RWPE1 (cell line): ENCODE measurements around the gene ZMYND8.

Source experiments
- CTCF ChIA-PET: fragments of 350-600 bp; sonication (Branson Sonifier 250); formaldehyde crosslinking; extraction: SDS; loops from one replicate; lab custom pipeline; 2021; lab: Yijun Ruan, JAX
- POLR2A ChIA-PET: fragments of 400-600 bp; formaldehyde crosslinking; extraction: SDS; loops from one replicate; lab custom pipeline; 2020; ENCODE audit warnings: antibody characterized with exemption; ENCODE audit not compliant: low non-redundant PET; lab: Yijun Ruan, JAX
- DNase-seq: peaks from one replicate; pipeline ENCODE4 v3.0.0; 2012; ENCODE audit warnings: low spot score
- H3K27ac ChIP-seq: fragments of 450-650 bp; 2 replicates; pipeline ENCODE4 v1.5.1; 2017
- CTCF ChIP-seq: fragments of 450-650 bp; conservative IDR thresholded peaks from 2 replicates; pipeline ENCODE4 v1.5.1; 2017; ENCODE audit warnings: low read depth, mild to moderate bottlenecking

The ZMYND8 gene

GRCh38 chr20:47215653-47216397, 140.7 kb downstream of the ZMYND8 start:
- H3K27ac ChIP-seq: 0 out of 2 replicates have a peak overlapping the region, but pooled peaks have one; percentile 9
- POLR2A ChIA-PET: no interaction called here
- no peak for TF ChIP-seq CTCF
- no peak for DNase-seq
- CTCF ChIA-PET: interaction anchor here (0.7 kb wide), 1 partner anchor 286 kb away, joined by 3 read pairs; the partner anchor contains the start of gene NCOA3

- TF ChIP-seq CTCF: no peak
- DNase-seq: no peak
- POLR2A ChIA-PET: no interaction called here
- peak overlapping the region; percentile 11; the same call in 1 of the 2 replicates for H3K27ac ChIP-seq
- CTCF ChIA-PET: interaction anchor here (0.6 to 2.2 kb wide), 4 partner anchors 9 to 460 kb away, joined by 3 to 11 read pairs (median 4); no protein-coding TSS in a partner anchor
Observed at GRCh38 chr20:47213966-47214365, 142.5 kb downstream of the ZMYND8 start.

DNA sequence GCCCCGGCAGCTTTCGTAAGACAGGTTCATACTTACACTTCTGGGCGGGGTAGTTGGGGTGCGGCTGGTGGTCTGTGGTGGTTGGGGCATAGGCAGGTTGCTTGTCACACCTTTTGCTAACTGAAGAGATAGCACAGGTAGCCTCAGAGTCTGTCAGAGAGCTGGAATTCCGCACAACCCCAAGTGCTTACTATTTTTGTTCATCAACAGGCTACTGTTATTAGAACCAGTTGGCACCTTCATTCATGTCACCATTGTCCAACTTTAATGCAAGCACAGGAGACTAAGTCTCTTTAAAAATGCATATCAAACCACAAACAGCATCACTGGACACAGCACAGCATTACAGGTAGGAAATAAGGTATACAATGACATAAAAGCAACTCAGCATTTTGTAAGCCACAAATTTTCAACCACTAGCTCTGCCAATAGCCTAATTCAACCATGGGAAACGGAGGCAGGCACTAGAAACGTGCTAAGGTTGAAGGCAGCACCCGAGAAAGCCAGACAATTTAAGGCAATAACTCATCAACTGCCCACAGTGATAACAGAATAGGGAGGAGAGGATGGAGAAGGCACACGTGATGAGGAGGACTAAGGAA, 143.8 kb downstream of the ZMYND8 start:
- ChIA-PET POLR2A (no interaction called here), CTCF (interaction anchor here (0.5 to 2.2 kb wide), 3 partner anchors 30 to 460 kb away, joined by 3 to 11 read pairs (median 3); no protein-coding TSS in a partner anchor)
- no peak for TF ChIP-seq CTCF
- peak overlapping the region; percentile 14 for H3K27ac ChIP-seq
- no peak for DNase-seq

DNA sequence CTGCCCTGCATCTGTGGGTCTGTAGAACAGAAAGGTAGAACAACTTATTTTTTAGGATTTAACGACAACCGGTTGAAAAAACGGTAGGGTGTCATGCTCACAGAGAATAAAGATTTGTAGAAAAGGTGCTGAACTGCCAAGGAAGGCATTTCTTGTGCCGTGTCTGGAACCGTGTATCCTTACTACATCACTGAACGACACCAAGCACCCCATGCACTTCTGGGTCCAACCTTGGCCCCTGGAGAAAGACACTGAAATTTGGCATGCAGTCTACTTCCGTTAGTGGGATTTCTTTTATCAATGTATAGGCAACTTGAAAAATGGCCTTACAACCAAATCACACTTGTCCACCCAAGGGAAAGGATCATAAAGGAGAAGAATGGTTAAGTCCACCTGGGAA, 145.5 kb downstream of the ZMYND8 start:
- ChIA-PET CTCF (interaction anchor here (1.2 kb wide), 1 partner anchor 173 kb away, joined by 4 read pairs; no protein-coding TSS in a partner anchor), POLR2A (no interaction called here)
- no peak for DNase-seq
- H3K27ac ChIP-seq: peak overlapping the region; percentile 12; the same call in 1 of the 2 replicates
- no peak for TF ChIP-seq CTCF

GRCh38 chr20:47210470-47210869, 146.0 kb downstream of the ZMYND8 start:
- ChIA-PET CTCF (interaction anchor here (0.7 kb wide), 1 partner anchor 36 kb away, joined by 5 read pairs; no protein-coding TSS in a partner anchor), POLR2A (no interaction called here)
- peak overlapping the region; percentile 12; the same call in 1 of the 2 replicates for H3K27ac ChIP-seq
- no peak for TF ChIP-seq CTCF
- DNase-seq: no peak

GRCh38 chr20:47209982-47210381, 146.5 kb downstream of the ZMYND8 start:
- POLR2A ChIA-PET: no interaction called here

More at GRCh38 chr20:47209982-47210381, 146.5 kb downstream of the ZMYND8 start:
- no peak for DNase-seq
- CTCF ChIA-PET: interaction anchor here (0.7 kb wide), 2 partner anchors 36 to 40 kb away, joined by 3 to 5 read pairs; no protein-coding TSS in a partner anchor
- TF ChIP-seq CTCF: no peak
- no peak overlapping the region for H3K27ac ChIP-seq
